WTC11 (cell line): ENCODE measurements around the gene TPCN2. TPM values are rescaled to one million over a fixed set of nuclear protein-coding genes. Genes with fewer than 3 reads are reported as not detected.

Experiments
- ATAC-seq: fragments of 200-7000 bp; cut with Tn5 transposase; 2 replicates; pipeline ENCODE4 v1.10.0; 2021; ENCODE audit warnings: mild to moderate bottlenecking, moderate library complexity
- CTCF ChIA-PET: fragments of 300-600 bp; sonication (Branson Sonifier 250); formaldehyde crosslinking; loops from one replicate; lab custom pipeline; 2021; ENCODE audit warnings: antibody characterized with exemption; lab: Charles Lee
- POLR2A ChIA-PET: fragments of 350-600 bp; sonication (Branson Sonifier 250); formaldehyde crosslinking; loops from one replicate; lab custom pipeline; 2021; ENCODE audit warnings: antibody characterized with exemption; lab: Charles Lee
- DNase-seq: peaks from one replicate; pipeline ENCODE4 v3.0.0; 2021; ENCODE audit warnings: low spot score
- H3K27ac Mint-ChIP-seq: 2 replicates; pipeline ENCODE4 v1.8.0; 2021; ENCODE audit warnings: mixed read lengths
- H3K27me3 Mint-ChIP-seq: 2 replicates; pipeline ENCODE4 v1.8.0; 2021; ENCODE audit warnings: low read depth, mild to moderate bottlenecking, moderate library complexity, mixed read lengths
- H3K36me3 Mint-ChIP-seq: 2 replicates; pipeline ENCODE4 v1.8.0; 2021; ENCODE audit warnings: mixed read lengths
- H3K4me1 Mint-ChIP-seq: 2 replicates; pipeline ENCODE4 v1.8.0; 2022; ENCODE audit warnings: mixed read lengths
- H3K4me3 Mint-ChIP-seq: 2 replicates; pipeline ENCODE4 v1.8.0; 2021; ENCODE audit warnings: mild to moderate bottlenecking, moderate library complexity, mixed read lengths
- H3K9me3 Mint-ChIP-seq: 2 replicates; pipeline ENCODE4 v1.8.0; 2021; ENCODE audit warnings: mixed read lengths
- AFF4 ChIP-seq: sonication (generic); formaldehyde crosslinking; IDR thresholded peaks from 2 replicates; pipeline ENCODE4 v1.8.1; 2023; ENCODE audit warnings: mild to moderate bottlenecking, missing genetic modification reagents, borderline replicate concordance
- AR ChIP-seq: fragments of 250-450 bp; sonication (Bioruptor Pico); IDR thresholded peaks from 2 replicates; pipeline ENCODE4 v1.9.0; 2021; ENCODE audit warnings: mild to moderate bottlenecking
- ARID4B ChIP-seq: sonication (generic); formaldehyde crosslinking; IDR thresholded peaks from 2 replicates; pipeline ENCODE4 v1.8.0; 2023; ENCODE audit warnings: missing genetic modification reagents, mild to moderate bottlenecking, borderline replicate concordance
- E2F4 ChIP-seq: sonication (generic); formaldehyde crosslinking; IDR thresholded peaks from 2 replicates; pipeline ENCODE4 v1.8.1; 2022; ENCODE audit warnings: low read depth, mild to moderate bottlenecking, moderate library complexity, missing genetic modification reagents, borderline replicate concordance
- EMX1 ChIP-seq: fragments of 250-450 bp; sonication (Bioruptor Pico); IDR thresholded peaks from 2 replicates; pipeline ENCODE4 v1.8.0; 2021; ENCODE audit warnings: mild to moderate bottlenecking
- GABPB1 ChIP-seq: sonication (generic); formaldehyde crosslinking; IDR thresholded peaks from 2 replicates; pipeline ENCODE4 v1.8.1; 2023; ENCODE audit warnings: mild to moderate bottlenecking, missing genetic modification reagents
- NFYB ChIP-seq: sonication (generic); formaldehyde crosslinking; conservative IDR thresholded peaks from 2 replicates; pipeline ENCODE4 v1.8.0; 2022; ENCODE audit warnings: low read depth, missing genetic modification reagents
- NR3C1 ChIP-seq: sonication (generic); formaldehyde crosslinking; conservative IDR thresholded peaks from 2 replicates; pipeline ENCODE4 v1.8.1; 2023; ENCODE audit warnings: low read depth, mild to moderate bottlenecking, missing genetic modification reagents
- PREB ChIP-seq: sonication (generic); formaldehyde crosslinking; IDR thresholded peaks from 2 replicates; pipeline ENCODE4 v1.8.1; 2022; ENCODE audit warnings: mild to moderate bottlenecking, missing genetic modification reagents, moderate library complexity, borderline replicate concordance
- SP1 ChIP-seq: sonication (generic); formaldehyde crosslinking; conservative IDR thresholded peaks from 2 replicates; pipeline ENCODE4 v1.8.1; 2022; ENCODE audit warnings: missing genetic modification reagents
- TEAD1 ChIP-seq: sonication (generic); formaldehyde crosslinking; IDR thresholded peaks from 2 replicates; pipeline ENCODE4 v1.8.0; 2022; ENCODE audit warnings: mild to moderate bottlenecking, missing genetic modification reagents
- total RNA-seq: library from RNA; stranded (reverse); gene quantifications from 3 replicates; pipeline ENCODE4 v1.2.3, GENCODE V29; 2021
- TF ChIP-seq, protein P1 (sequence below): sonication (generic); formaldehyde crosslinking; IDR thresholded peaks from 2 replicates; pipeline ENCODE4 v1.8.1; 2023; ENCODE audit warnings: mild to moderate bottlenecking, missing genetic modification reagents, moderate library complexity
- TF ChIP-seq, protein P2 (sequence below): sonication (generic); formaldehyde crosslinking; IDR thresholded peaks from 2 replicates; pipeline ENCODE4 v1.8.1; 2023; ENCODE audit warnings: mild to moderate bottlenecking, missing genetic modification reagents
- TF ChIP-seq, protein P3 (sequence below): fragments of 250-450 bp; sonication (Bioruptor Pico); conservative IDR thresholded peaks from 2 replicates; pipeline ENCODE4 v1.9.0; 2021; ENCODE audit warnings: mild to moderate bottlenecking
- TF ChIP-seq, protein P4 (sequence below): fragments of 250-450 bp; sonication (Bioruptor Pico); IDR thresholded peaks from 2 replicates; pipeline ENCODE4 v2.1.2; 2022; ENCODE audit warnings: mild to moderate bottlenecking, moderate library complexity

Gene TPCN2
- total RNA-seq, 1 experiment from 2014 or later = 24.6 TPM

DNA sequence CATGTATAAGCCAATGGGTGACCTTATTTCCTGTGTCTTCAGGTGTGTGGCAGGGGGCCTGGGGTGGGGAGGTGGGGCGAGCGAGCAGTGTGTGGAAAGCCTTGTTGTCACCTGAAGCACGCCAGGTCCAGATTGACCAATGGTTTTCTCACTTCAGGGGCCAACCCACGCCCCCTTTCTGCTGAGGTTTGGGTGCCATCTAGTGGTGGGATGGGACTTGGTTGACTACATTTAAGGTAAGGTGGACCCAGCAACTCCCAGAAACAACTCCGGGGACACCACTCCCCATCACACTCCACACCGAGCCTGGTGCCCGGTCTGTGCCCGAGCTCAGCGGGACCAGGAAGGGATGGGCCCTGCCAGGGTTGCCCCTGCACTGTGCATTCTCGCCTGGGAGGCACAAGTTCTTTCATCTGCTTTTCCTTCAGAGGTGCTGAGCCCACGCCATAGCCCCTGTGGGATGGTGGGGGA, 40.0 kb downstream of the TPCN2 start (continued):
- TF ChIP-seq, protein P1, sequence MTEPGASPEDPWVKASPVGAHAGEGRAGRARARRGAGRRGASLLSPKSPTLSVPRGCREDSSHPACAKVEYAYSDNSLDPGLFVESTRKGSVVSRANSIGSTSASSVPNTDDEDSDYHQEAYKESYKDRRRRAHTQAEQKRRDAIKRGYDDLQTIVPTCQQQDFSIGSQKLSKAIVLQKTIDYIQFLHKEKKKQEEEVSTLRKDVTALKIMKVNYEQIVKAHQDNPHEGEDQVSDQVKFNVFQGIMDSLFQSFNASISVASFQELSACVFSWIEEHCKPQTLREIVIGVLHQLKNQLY = no peak
- TF ChIP-seq E2F4 (CRISPR knock-in tag) (no peak), NFYB (CRISPR knock-in tag) (peak; percentile 35; the same call in 1 of the 2 replicates), GABPB1 (no peak), ARID4B (CRISPR knock-in tag) (no peak), EMX1 (no peak), AR (CRISPR knock-in tag) (no peak)
- TF ChIP-seq, protein P2, sequence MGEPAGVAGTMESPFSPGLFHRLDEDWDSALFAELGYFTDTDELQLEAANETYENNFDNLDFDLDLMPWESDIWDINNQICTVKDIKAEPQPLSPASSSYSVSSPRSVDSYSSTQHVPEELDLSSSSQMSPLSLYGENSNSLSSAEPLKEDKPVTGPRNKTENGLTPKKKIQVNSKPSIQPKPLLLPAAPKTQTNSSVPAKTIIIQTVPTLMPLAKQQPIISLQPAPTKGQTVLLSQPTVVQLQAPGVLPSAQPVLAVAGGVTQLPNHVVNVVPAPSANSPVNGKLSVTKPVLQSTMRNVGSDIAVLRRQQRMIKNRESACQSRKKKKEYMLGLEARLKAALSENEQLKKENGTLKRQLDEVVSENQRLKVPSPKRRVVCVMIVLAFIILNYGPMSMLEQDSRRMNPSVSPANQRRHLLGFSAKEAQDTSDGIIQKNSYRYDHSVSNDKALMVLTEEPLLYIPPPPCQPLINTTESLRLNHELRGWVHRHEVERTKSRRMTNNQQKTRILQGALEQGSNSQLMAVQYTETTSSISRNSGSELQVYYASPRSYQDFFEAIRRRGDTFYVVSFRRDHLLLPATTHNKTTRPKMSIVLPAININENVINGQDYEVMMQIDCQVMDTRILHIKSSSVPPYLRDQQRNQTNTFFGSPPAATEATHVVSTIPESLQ = no peak

DNA sequence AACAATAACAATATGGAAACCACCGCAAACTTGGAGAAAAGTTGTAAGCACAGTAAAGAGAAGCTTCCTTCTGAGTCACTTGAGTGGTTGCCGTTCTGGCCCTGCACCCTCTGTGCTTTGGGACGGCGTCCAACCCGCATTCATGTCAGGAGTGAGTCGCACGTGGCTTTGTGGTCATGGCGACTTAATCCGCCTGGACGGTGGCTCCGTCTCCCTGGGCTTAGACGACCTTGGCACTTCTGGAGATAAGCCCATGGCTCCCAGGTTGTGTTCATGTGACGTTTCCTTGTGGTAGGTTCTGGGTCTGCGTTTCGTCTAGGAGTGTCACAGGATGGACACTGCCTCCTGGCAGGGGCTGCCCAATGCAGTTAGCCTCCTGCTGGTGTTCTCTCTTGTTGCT, 40.5 kb downstream of the TPCN2 start:
- H3K4me1 Mint-ChIP-seq = peaks cover 6% of the 10 kb centered on the region; the same call in 1 of the 2 replicates
- ATAC-seq = no peak
- no peak overlapping the region for H3K4me3 Mint-ChIP-seq
- POLR2A ChIA-PET = no interaction called here
- no peak overlapping the region for H3K27ac Mint-ChIP-seq
- H3K9me3 Mint-ChIP-seq = peaks cover 5% of the 10 kb centered on the region; the same call in 1 of the 2 replicates
- CTCF ChIA-PET = interaction anchor here (0.7 to 2.5 kb wide), 5 partner anchors 42 to 581 kb away, joined by 3 to 14 read pairs (median 5); no protein-coding TSS in a partner anchor
- no peaks in the 10 kb centered on the region for H3K27me3 Mint-ChIP-seq
- peaks cover 26% of the 10 kb centered on the region for H3K36me3 Mint-ChIP-seq
- no peak for DNase-seq
- TF ChIP-seq PREB (no peak), AFF4 (CRISPR knock-in tag) (no peak), SP1 (CRISPR knock-in tag) (no peak), NR3C1 (CRISPR knock-in tag) (no peak), TEAD1 (CRISPR knock-in tag) (no peak)
- TF ChIP-seq, protein P3, sequence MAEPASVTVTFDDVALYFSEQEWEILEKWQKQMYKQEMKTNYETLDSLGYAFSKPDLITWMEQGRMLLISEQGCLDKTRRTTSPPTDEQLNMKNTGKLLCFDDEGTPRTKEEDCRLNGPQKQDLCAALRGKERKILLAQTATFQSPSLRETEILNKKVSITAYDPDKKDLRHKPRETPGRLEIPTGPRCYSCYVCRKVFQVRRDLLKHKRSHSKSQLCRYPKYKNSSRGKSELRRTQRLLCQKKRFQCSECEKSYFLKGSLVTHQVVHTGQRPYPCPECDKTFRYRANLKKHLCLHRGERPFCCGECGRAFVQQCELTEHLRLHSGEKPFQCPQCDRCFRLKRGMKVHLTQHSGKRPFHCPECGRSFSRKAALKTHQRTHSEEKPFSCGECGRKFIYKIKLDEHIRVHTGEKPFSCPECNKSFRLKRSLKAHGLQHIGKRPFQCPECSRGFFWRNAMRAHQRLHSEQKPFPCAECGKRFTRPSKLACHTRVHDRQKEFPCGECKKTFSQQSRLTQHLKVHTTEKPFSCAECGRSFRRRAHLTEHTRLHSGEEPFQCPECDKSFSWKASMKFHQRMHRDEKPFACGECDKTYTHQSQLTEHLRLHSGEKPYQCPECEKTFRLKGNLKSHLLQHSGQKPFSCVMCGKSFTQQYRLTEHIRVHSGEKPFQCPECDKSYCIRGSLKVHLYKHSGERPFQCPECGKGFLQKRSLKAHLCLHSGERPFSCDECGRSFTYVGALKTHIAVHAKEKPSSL (CRISPR knock-in tag) = no peak
- TF ChIP-seq, protein P4, sequence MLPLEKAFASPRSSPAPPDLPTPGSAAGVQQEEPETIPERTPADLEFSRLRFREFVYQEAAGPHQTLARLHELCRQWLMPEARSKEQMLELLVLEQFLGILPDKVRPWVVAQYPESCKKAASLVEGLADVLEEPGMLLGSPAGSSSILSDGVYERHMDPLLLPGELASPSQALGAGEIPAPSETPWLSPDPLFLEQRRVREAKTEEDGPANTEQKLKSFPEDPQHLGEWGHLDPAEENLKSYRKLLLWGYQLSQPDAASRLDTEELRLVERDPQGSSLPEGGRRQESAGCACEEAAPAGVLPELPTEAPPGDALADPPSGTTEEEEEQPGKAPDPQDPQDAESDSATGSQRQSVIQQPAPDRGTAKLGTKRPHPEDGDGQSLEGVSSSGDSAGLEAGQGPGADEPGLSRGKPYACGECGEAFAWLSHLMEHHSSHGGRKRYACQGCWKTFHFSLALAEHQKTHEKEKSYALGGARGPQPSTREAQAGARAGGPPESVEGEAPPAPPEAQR (CRISPR knock-in tag) = no peak
